ENCODE measurements around the gene NUCB1.
A peak's percentile ranks its signal among the peaks of the same experiment; 100 is the strongest.
"Not testable (repeated sequence)": the region's sequence is repeated elsewhere in the genome, so short reads cannot be mapped to it uniquely, and the experiment has no call there.

The NUCB1 gene

DNA sequence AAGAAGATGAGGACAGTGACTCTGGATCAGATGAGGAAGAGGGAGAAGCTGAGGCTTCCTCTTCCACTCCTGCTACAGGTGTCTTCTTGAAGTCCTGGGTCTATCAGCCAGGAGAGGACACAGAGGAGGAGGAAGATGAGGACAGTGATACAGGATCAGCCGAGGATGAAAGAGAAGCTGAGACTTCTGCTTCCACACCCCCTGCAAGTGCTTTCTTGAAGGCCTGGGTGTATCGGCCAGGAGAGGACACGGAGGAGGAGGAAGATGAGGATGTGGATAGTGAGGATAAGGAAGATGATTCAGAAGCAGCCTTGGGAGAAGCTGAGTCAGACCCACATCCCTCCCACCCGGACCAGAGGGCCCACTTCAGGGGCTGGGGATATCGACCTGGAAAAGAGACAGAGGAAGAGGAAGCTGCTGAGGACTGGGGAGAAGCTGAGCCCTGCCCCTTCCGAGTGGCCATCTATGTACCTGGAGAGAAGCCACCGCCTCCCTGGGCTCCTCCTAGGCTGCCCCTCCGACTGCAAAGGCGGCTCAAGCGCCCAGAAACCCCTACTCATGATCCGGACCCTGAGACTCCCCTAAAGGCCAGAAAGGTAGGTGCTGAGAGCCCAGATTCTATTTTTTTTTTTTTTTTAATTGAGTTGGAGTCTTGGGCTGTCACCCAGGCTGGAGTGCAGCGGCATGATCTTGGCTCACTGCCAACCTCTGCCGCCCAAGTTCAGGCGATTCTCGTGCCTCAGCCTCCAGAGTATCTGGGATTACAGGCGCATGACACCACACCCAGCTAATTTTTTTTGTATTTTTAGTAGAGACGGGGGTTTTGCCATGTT is 25.6 kb upstream of the NUCB1 start:
- peak in 1 of 2 experiments; percentile 1 for DNase-seq

DNA sequence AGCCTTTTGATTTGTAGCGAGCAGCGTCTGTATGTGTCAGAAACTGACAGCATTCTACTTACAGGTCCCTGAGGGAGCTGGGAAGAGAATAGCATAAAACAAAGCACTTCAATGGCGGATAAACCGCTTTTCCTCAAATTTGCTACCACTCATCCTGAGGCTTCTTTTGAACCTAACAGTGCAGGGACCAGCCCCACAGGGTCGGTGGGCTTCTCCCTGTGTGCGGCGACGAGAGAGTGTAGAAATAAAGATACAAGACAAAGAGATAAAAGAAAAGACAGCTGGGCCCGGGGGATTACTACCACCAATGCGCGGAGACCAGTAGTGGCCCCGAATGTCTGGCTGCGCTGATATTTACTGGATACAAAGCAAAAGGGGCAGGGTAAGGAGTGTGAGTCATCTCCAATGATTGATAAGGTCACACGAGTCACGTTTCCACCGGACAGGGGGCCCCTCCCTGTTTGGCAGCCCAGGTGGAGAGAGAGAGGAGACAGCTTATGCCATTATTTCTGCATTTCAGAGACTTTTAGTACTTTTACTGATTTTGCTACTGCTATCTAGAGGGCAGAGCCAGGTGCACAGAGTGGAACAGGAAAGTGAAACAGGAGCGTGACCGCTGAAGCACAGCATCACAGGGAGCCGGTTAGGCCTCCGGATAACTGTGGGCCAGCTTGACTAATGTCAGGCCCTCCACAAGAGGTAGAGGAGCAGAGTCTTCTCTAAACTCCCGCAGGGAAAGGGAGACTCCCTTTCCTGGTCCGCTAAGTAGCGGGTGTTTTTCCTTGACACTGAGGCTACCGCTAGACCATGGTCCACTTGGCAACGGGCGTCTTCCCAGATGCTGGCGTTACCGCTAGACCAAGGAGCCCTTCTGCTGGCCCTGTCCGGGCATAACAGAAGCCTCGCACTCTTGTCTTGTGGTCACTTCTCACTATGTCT is 23.8 kb upstream of the NUCB1 start:
- not testable (repeated sequence) for DNase-seq

DNA sequence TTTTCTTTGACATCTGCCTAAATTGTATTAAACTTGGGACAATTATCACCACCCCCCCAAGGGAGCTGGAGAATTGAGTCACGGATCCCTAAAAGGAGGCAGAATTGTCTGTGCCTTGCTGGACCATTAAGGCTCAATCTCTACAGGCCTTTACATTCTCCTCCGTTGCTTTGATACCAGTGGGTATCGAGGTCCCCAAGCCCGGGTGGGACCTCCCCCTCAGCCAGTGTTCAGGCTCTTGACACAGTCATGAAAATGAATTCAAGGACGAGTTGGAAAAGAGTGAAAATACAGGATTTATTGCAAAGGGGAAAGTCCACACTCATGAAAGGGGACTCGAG is 22.3 kb upstream of the NUCB1 start:
- DNase-seq: no peak

DNA sequence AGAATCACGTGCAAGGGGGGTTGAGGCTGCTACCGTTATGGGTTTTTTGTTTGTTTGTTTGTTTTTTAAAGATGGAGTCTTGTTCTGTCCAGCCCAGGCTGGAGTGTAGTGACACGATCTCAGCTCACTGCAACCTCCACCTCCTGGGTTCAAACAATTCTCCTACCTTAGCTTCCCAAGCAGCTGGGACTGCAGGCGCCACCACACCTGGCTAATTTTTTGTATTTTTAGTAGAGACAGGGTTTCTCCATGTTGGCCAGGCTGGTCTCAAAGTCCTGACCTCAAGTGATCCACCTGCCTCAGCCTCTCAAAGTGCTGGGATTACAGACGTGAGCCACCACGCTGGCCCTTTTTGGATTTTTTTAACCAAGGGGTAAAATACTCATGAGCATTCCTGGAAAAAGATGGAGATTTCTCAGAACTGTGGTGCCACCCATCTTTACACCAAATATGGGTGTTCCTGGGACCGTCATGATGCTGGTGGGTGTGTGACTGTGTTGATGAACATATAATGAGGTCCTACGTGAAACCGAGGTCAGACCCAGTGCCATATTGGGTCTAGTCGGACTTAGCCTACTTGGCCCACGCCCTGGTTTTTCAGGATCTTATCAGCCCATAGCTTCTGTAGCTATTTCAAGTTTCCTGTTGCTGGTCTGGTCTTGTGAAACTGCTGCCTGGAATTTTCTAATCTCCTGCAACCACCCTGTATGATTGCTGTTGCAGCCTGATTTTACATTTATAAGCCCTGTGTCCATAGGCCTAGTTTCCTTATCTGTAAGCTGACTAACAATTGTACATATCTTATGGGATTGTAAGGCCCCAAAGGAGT is 21.7 kb upstream of the NUCB1 start:
- no peak for DNase-seq

DNA sequence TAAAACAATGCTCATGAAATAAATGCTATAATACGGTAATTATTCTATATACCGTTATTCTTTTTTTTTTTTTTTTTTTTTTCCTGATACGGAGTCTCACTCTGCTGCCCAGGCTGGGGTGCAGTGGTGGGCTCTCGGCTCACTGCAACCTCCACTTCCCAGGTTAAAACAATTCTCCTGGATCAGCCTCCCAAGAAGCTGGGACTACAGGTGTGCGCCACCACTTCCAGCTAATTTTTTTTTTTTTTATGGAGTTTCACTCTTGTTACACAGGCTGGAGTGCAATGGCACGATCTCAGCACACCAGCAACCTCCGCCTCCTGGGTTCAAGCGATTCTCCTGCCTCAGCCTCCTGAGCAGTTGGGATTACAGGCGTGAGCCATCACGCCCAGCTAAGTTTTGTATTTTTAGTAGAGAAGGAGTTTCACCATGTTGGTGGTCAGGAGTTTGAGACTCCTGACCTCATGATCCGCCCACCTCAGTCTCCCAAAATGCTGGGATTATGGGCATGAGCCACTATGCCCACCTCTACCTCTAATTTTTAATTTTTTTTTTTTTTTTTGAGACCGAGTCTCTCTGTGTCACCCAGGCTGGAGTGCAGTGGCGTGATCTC is 21.0 kb upstream of the NUCB1 start:
- no peak for DNase-seq

DNA sequence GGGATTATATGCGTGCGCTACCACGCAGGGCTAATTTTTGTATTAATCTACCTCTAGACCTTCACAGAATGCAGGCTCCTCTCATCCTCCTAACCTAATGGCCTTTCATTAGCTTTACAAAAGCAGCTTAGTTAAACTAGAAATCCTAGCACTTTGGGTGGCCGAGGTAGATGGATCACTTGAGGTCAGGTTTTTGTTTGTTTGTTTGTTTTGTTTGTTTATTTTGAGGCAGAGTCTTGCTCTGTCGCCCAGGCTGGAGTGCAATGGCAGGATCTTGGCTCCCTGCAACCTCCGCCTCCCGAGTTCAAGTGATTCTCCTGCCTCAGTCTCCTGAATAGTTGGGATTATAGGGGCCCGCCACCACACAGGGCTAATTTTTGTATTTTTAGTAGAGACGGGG is 20.4 kb upstream of the NUCB1 start:
- DNase-seq: not testable (repeated sequence)

DNA sequence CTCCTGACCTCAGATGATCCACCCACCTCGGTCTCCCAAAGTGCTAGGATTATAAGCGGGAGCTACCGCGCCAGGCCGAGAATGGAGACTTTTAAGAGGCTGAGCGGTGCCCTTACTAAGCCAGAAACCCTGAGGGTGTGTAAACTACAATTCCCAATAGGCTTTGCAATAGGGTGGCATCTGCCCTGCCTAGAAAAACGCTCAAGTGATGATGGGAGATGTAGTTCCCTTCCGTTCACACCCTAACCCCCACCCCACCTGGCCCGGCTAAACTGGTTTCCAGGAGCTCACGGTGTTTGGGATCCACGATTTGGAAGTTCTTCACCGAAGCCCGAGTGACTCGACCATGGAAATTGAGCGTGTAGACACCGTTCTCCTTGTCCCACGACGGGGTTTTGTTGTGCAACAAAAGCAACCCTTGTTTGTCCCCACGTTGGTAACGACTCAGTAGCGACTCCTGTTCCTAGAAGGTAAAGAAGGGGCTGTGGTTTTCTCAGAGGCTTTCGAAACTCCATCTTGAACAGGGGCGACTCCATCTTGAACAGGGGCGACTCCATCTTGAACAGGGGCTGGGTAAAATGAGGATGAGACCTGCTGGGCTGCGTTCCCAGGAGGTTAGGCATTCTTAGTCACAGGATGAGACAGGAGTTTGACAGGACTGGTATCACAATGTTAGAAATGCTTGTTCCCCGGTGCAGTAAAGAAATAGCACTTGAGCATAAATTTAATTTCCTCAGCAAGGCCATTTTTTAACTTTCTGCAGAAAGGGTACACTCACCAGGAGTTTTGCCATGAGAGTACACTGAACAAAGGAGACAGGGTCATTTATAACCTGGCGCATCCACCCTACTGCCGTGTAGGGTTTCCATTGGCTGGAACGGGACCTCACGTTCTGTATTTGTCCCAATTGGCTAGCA is 18.1 kb upstream of the NUCB1 start:
- no peak for DNase-seq

DNA sequence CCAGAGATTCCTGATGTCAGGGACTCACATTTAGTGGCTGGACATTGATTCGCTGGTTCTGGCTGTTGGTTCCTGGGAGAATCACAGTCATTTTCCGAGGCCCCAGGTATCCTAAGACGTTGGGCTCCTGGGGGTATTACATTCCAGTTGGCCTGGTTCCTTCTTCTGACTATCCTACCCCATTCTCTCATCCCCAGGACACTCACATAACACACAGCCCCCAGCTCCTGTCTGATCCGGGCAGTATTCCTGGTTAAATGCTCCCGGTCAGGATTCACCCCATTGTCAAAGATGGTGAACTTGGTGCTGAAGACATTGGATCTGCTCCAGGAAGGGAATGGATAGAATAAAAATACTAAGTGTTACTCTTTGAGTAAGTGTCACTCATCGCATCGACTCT is 16.4 kb upstream of the NUCB1 start:
- no peak for DNase-seq

DNA sequence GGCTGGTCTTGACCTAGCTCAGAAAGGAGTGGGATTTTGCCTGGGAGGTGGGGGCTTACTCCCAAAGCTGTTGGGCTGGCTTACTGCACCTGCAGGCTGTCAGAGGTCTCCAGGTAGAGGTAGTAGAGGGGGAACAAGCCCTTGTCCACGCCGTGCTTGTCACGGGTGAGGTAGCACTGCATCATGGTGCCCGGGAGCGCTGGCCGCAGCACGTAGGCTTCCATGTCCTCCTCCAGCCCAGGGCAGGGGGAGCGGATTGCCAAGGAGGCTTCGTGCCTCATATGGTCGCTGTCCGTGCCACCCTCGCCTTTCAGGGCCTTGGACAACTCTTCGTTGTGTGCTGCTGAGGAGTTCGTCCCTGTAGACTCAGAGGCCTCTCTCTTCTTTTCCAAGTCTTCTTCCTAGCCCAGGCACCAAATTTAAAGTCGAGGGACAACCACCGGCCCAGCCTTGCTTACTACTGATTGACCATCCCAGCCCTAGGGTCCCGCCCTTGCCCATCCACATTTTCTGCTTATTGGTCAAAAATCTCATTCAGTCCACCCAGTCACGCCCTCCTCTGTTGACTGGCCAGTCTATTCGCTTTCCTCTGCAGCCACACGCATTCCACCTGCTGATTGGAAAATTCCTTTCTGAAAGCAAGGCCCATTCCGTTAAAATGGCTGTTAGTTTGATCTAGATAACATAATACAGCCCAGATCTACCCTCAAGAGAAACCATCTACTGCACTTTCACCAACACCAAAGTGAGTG is 12.1 kb upstream of the NUCB1 start:
- no peak for DNase-seq

DNA sequence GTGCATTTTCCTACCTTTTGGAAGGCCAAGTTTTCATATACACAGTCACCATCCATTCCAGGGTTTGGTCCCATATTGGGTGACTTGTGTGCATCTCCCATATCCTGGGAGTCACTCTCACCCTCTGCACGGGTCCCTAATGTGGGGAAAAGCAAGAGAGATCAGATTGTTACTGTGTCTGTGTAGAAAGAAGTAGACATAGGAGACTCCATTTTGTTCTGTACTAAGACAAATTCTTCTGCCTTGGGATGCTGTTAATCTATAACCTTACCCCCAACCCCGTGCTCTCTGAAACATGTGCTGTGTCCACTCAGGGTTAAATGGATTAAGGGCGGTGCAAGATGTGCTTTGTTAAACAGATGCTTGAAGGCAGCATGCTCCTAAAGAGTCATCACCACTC is 10.6 kb upstream of the NUCB1 start:
- DNase-seq: not testable (repeated sequence)

DNA sequence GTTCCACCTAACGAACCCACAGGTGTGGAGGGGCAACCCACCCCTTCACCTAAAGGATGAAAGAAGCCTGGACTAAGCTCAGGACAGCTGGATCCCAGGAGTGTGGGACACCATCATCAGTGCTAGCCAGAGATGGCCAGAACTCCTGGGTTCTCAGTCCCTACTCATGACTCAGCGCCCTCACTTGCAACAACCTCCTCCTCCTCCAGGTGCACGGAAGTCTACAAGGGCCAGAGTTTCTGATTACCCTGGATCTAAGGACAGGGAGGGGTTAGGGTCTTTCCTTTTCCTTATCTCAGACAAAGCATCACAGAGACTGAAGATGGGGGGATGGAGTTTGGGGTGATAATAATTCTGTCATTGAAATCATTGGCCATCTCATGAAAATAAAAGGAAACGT is 9.6 kb upstream of the NUCB1 start:
- no peak for DNase-seq

DNA sequence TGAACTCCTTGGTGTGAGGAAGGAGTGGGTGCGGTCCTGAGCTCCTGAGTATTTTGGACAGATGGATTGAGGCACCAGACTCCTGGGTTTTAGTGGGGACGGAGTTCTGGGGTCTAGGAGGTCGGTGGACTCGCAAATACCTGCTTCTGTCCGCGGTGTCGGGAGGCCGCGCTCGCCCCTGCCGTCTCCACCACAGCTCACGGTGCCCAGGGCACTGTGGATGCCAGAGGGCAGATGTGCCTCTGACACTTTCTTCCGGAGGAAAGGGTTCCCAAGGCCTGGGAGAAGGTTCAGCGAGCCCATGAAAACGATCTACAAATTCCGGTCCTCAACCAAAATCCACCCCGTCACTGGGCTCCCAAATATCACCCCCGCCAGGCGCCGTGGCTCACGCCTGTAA is 4.9 kb upstream of the NUCB1 start:
- no peak for DNase-seq

DNA sequence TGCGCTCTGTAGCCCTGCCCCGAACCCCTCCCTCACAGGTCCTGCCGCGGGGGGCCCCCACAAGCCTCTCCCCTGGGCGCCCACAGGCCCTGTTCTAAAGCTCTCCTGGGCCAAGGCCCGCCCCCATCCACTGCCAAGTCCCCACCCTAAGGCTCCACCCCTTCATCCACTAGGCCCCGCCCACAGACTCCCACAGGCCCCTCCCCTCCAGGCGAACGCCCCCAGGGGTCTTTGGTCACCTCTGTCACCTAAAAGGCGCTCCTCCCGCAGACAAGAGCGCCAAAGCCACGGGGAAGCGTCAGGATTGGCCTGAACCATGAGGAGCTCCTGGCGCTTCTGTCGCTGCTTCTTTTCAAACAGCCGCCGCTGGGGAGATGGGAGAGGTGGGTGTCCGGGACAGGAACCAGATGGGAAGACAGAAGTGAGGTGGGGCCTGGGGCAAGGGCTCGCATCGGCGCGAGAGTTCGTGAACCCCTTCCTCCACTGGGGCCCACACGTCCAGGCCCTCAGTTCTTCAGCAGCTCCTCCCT is 3.9 kb upstream of the NUCB1 start:
- peak in 1 of 2 experiments; percentile 18 for DNase-seq

DNA sequence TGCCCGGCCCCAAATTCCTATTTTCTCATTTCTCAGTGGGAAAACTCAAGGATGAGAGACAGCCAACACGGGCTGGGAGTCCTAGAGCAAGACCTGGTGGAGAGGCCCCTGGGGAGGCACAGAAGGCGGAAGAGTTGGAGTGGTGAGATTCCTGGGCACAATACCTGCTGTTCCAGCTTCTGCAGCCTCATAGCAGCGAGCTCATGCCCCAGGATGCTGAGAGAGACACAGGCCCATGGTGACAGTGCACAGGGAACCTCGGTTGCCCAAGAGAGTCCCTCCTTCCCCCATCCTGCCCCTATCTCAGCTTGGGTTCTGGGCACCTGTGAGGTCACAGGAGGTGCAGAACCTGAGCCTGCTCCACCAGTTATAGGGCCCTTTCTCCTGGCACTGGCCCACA is 2.9 kb upstream of the NUCB1 start:
- DNase-seq: no peak

DNA sequence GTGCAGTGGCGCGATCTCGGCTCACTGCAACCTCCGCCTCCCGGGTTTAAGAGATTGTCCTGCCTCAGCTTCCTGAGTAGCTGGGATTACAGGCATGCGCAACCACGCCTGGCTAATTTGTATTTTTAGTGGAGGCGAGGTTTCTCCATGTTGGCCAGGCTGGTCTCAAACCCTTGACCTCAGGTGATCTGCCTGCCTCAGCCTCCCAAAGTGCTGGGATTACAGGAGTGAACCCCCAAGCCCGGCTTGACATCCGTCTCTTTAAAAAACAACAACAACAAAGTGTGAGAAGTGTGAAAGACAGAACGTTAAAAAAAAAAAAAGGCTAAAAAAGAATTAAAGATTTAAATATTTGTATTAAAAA is 744 bp upstream of the NUCB1 start:
- DNase-seq: not testable (repeated sequence)

DNA sequence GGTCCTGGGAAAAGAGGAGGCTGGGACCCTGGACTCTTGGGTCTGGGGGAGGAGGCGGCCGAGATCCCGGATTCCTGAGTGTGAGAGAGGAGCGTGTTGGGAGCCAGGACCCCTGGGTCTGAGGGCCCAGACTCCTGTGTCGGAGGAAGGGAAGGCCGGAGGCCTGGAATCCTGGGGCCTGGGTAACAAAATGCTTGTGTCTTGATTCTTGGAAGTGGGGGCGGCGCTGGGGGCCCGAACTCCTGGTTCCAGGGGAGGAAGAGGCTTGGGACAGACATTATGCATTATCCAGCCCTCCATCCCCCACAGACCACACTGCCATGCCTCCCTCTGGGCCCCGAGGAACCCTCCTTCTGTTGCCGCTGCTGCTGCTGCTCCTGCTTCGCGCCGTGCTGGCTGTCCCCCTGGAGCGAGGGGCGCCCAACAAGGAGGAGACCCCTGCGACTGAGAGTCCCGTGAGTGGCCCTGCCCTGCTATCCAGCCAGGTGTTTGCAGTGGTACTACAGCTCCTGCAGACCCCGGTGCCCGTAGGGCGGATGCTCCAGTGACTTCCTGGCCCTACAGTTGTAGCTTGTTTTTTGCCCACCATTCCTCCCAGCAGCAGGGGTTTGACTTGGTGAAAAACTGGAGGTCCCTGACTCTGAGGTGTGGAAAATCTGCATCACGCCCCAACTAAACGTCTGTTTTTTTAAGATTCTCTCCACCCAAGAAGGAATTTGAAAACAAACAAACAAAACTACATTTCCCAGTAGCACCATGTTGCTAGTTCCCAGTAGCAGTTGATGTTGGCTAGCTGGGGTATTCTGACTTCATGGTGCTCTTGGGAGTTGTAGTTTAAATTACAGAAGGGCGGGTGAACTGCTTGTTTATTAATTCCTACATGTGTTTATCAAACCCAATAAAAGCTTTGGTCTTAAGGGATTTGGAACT is 630 bp downstream of the NUCB1 start:
- DNase-seq: no peak

DNA sequence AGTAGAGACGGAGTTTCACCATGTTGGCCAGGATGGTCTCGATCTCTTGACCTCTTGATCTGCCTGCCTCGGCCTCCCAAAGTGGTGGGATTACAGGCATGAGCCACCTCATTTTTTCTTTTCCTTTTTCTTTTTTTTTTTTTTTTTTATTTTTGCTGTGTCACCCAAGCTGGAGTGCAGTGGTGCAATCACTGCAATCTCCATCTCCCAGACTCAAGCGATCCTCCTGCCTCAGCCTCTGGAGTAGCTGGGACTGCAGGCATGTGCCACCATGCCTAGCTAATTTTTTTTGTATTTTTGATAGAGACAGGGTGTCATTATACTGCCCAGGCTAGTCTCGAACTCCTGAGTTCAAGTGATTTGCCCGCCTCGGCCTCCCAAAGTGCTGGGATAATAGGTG is 2.2 kb downstream of the NUCB1 start:
- not testable (repeated sequence) for DNase-seq

DNA sequence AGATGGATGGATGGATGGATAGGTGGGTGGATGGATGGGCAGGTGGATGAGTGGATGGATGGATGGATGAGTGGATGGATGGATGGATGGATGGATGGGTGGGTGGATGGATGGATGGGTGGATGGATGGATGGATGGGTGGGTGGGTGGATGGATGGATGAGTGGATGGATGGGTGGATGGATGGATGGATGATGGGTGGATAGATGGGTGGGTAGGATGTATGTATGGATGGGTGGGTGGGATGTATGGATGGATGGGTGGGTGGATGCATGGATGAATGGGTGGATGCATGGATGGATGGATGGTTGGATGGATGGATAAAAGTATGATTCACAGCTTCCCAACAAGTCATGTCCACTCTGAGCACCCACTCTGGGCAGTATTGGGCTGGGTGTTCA is 3.7 kb downstream of the NUCB1 start:
- DNase-seq: not testable (repeated sequence)

DNA sequence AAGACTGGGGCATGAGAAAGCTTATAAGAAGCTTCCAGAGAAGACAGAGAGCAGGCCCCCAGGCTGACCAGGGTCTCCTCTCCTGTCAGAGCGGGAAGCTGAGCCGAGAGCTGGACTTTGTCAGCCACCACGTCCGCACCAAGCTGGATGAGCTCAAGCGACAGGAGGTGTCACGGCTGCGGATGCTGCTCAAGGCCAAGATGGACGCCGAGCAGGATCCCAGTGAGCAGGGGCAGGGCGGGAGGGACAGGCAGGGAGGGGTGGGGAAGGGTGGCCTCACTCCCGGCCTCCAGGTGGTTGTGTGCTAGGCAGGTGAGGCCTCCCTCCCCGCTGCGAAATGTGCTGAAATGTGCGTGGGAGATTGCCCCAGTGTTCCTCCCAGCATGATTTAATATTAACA is 5.6 kb downstream of the NUCB1 start:
- DNase-seq: no peak

Measured in cerebellar nuclear complex (tissue), 1 donor.